SK-N-SH (cell line): ENCODE data around the gene MYLK. TPM values are rescaled to one million over a fixed set of nuclear protein-coding genes. Genes with fewer than 3 reads are reported as not detected.
"Not testable (repeated sequence)": the region's sequence is repeated elsewhere in the genome, so short reads cannot be mapped to it uniquely, and the experiment has no call there.

Experiments used
- CTCF ChIA-PET: fragments of 300-600, 350-600 bp; formaldehyde crosslinking; extraction: SDS; loops from one replicate; lab custom pipeline; 2021; lab: Yijun Ruan, JAX
- POLR2A ChIA-PET: fragments of 350-600 bp; sonication (Branson Sonifier 250); formaldehyde crosslinking; extraction: SDS; loops from one replicate; lab custom pipeline; 2020; ENCODE audit warnings: antibody characterized with exemption, inconsistent platforms; lab: Yijun Ruan, JAX
- DNase-seq: peaks from one replicate; pipeline ENCODE4 v3.0.0; 2012
- H2AFZ ChIP-seq: fragments of 200-600 bp; sonication (generic); 2 replicates; pipeline ENCODE4 v1.8.1; 2016; ENCODE audit warnings: antibody characterized with exemption, mild to moderate bottlenecking, low read depth
- H3F3A ChIP-seq: fragments of 200-600 bp; sonication (generic); replicated peaks from 2 replicates; pipeline ENCODE3; 2016; ENCODE audit warnings: antibody characterized with exemption, mild to moderate bottlenecking; ENCODE audit not compliant: insufficient read depth
- H3K27ac ChIP-seq, 2 experiments: fragments of 200-500 bp in 1 of 2; fragments of 200-600 bp in 1 of 2; sonication (Bioruptor generic) in 1 of 2; sonication (generic), shearing (Covaris generic) in 1 of 2; 2 replicates each; pipeline versions ENCODE4 v1.5.1 to v1.6.1; 2014 to 2016; ENCODE audit warnings: low read depth in 2 of 2, inconsistent platforms in 1 of 2, low read length in 1 of 2, mild to moderate bottlenecking in 1 of 2, mixed read lengths in 1 of 2
- H3K27me3 ChIP-seq: fragments of 200-600 bp; sonication (generic), shearing (Covaris generic); 2 replicates; pipeline ENCODE4 v1.6.1; 2016; ENCODE audit warnings: mixed run types; ENCODE audit not compliant: insufficient read depth
- H3K36me3 ChIP-seq, 2 experiments: fragments of 200-500 bp in 1 of 2; fragments of 200-600 bp in 1 of 2; sonication (Bioruptor generic) in 1 of 2; sonication (generic) in 1 of 2; replicated peaks in 1 of 2; 2 replicates each; pipeline versions ENCODE3 to v1.5.1; 2014 to 2016; ENCODE audit warnings: low read length in 1 of 2, mild to moderate bottlenecking in 1 of 2; ENCODE audit not compliant: insufficient read depth in 2 of 2, control insufficient read depth in 1 of 2
- H3K4me1 ChIP-seq, 2 experiments: fragments of 200-500 bp in 1 of 2; fragments of 200-600 bp in 1 of 2; sonication (Bioruptor generic) in 1 of 2; sonication (generic), shearing (Covaris generic) in 1 of 2; 2 replicates each; pipeline versions ENCODE4 v1.5.1 to v1.6.1; 2014 to 2016; ENCODE audit warnings: low read depth in 1 of 2, low read length in 1 of 2, mixed run types in 1 of 2; ENCODE audit not compliant: insufficient read depth in 2 of 2, control insufficient read depth in 1 of 2
- H3K4me2 ChIP-seq: fragments of 200-600 bp; sonication (generic), shearing (Covaris generic); 2 replicates; pipeline ENCODE4 v1.6.1; 2017; ENCODE audit warnings: mixed run types
- H3K4me3 ChIP-seq, 2 experiments: fragments of 200-500 bp in 1 of 2; fragments of 200-600 bp in 1 of 2; sonication (Bioruptor generic) in 1 of 2; sonication (generic), shearing (Covaris generic) in 1 of 2; 2 replicates each; pipeline versions ENCODE4 v1.5.1 to v1.8.1; 2014 to 2016; ENCODE audit warnings: low read depth in 2 of 2, inconsistent platforms in 1 of 2, low read length in 1 of 2, mild to moderate bottlenecking in 1 of 2, mixed read lengths in 1 of 2, moderate library complexity in 1 of 2
- H3K79me2 ChIP-seq: fragments of 200-600 bp; sonication (generic); 2 replicates; pipeline ENCODE4 v1.8.1; 2017; ENCODE audit warnings: mild to moderate bottlenecking; ENCODE audit not compliant: insufficient read depth
- H3K9ac ChIP-seq: fragments of 200-600 bp; sonication (generic); 2 replicates; pipeline ENCODE4 v1.6.1; 2017; ENCODE audit warnings: mixed run types
- H3K9me2 ChIP-seq: fragments of 200-600 bp; sonication (generic); 2 replicates; pipeline ENCODE4 v1.6.1; 2017; ENCODE audit warnings: mixed run types
- H3K9me3 ChIP-seq: fragments of 200-600 bp; sonication (generic); 2 replicates; pipeline ENCODE4 v1.6.1; 2017; ENCODE audit warnings: mixed run types, mild to moderate bottlenecking, moderate library complexity
- H4K20me1 ChIP-seq: fragments of 200-600 bp; sonication (generic); 2 replicates; pipeline ENCODE4 v1.6.1; 2017; ENCODE audit warnings: mild to moderate bottlenecking, mixed run types; ENCODE audit not compliant: insufficient read depth
- EZH2phosphoT487 ChIP-seq: fragments of 200-600 bp; sonication (generic); IDR thresholded peaks from 2 replicates; pipeline ENCODE4 v1.6.1; 2017; ENCODE audit warnings: low read depth, mixed run types, mild to moderate bottlenecking, antibody characterized with exemption, moderate library complexity, borderline replicate concordance
- GABPA ChIP-seq: IDR thresholded peaks from 2 replicates; pipeline ENCODE4 v1.4.0; 2012; ENCODE audit warnings: low read depth, mild to moderate bottlenecking
- GATA2 ChIP-seq: sonication (generic); formaldehyde crosslinking; IDR thresholded peaks from 2 replicates; pipeline ENCODE4 v1.5.0; 2020; ENCODE audit warnings: mild to moderate bottlenecking, missing genetic modification reagents
- JUND ChIP-seq: IDR thresholded peaks from 2 replicates; pipeline ENCODE4 v1.4.0; 2012
- MEF2A ChIP-seq: IDR thresholded peaks from 2 replicates; pipeline ENCODE4 v1.4.0; 2012; ENCODE audit warnings: low read depth, borderline replicate concordance
- MXI1 ChIP-seq: IDR thresholded peaks from 2 replicates; pipeline ENCODE4 v1.6.1; 2012; ENCODE audit warnings: mild to moderate bottlenecking, low read depth, low read length, improper control_type of control experiment
- RXRA ChIP-seq: IDR thresholded peaks from 2 replicates; pipeline ENCODE4 v1.4.0; 2012; ENCODE audit warnings: low read depth, mild to moderate bottlenecking, borderline replicate concordance
- SIN3A ChIP-seq: IDR thresholded peaks from 2 replicates; pipeline ENCODE4 v1.6.1; 2012; ENCODE audit warnings: low read depth, mild to moderate bottlenecking, low read length, moderate library complexity, borderline replicate concordance
- TAF1 ChIP-seq: IDR thresholded peaks from 2 replicates; pipeline ENCODE4 v1.6.1; 2012; ENCODE audit warnings: low read depth, mild to moderate bottlenecking, low read length, moderate library complexity, borderline replicate concordance
- TEAD4 ChIP-seq: IDR thresholded peaks from 2 replicates; pipeline ENCODE4 v1.4.0; 2012; ENCODE audit warnings: mild to moderate bottlenecking, borderline replicate concordance; ENCODE audit not compliant: insufficient read depth
- YY1 ChIP-seq: IDR thresholded peaks from 2 replicates; pipeline ENCODE4 v1.4.0; 2012; ENCODE audit warnings: low read depth, mild to moderate bottlenecking
- WGBS: methylation state at CpG from one replicate; pipeline ENCODE4 v1.1.6; 2017; ENCODE audit warnings: low lambda C conversion rate; 5-methylcytosine and 5-hydroxymethylcytosine counted together
- polyA plus RNA-seq, 3 experiments: library from polyadenylated mRNA; depleted of rRNA; stranded (reverse); fragments of >200 nt; gene quantifications; 2 replicates each; pipeline ENCODE4 v1.2.3, GENCODE V29; 2012
- TF ChIP-seq, protein P1 (sequence below): IDR thresholded peaks from 2 replicates; pipeline ENCODE4 v1.4.0; 2012; ENCODE audit warnings: low read depth
- TF ChIP-seq, protein P2 (sequence below): IDR thresholded peaks from 2 replicates; pipeline ENCODE4 v1.4.0; 2012; ENCODE audit warnings: low read depth, borderline replicate concordance
- TF ChIP-seq, protein P3 (sequence below): fragments of 150-350 bp; IDR thresholded peaks from 2 replicates; pipeline ENCODE4 v1.6.1; 2017; ENCODE audit warnings: antibody characterized with exemption, low read length, low read depth, borderline replicate concordance

MYLK gene
- polyA plus RNA-seq, 1 of the 3 experiments (the other 2 are of a cell fraction): 272 TPM

DNA sequence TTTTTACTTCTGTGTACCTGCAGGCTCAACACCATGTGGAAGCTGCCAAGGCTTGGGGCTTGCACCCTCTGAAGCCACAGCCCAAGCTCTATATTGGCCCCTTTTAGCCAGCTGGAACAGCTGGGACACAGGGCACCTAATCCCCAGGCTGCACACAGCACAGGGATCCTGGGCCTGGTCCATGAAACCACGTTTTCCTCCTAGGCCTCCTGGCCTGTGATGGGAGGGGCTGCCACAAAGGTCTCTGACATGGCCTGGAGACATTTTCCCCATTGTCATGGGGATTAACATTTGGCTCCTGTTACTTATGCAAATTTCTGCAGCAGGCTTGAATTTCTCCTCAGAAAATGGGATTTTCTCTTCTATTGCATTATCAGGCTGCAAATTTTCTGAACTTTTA is 6.9 kb upstream of the MYLK start:
- POLR2A ChIA-PET, CTCF ChIA-PET: not testable (repeated sequence)
- WGBS: 33% methylated on average over 1 of the region's 1 CpG

DNA sequence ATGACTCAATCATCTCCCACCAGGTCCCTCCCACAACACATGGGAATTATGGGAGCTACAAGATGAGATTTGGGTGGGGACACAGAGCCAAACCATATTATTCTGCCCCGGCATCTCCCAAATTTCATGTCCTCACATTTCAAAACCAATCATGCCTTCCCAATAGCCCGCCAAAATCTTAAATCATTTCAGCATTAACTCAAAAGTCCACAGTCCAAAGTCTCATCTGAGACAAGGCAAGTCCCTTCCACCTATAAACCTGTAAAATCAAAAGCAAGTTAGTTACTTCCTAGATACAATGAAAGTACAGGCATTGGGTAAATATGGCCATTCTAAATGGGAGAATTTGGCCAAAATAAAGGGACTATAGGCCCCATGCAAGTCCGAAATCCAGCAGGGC is 6.0 kb upstream of the MYLK start:
- DNase-seq, H3K4me3 ChIP-seq, H3K27ac ChIP-seq, H3K36me3 ChIP-seq, H2AFZ ChIP-seq, H3K27me3 ChIP-seq, H3K9me2 ChIP-seq, H3K4me2 ChIP-seq, H3K4me1 ChIP-seq, CTCF ChIA-PET, H4K20me1 ChIP-seq, H3K79me2 ChIP-seq, H3K9ac ChIP-seq, POLR2A ChIA-PET: not testable (repeated sequence)
- 92% methylated on average over 3 of the region's 3 CpGs for WGBS
- Histone ChIP-seq H3K9me3 (peaks cover 19% of the 10 kb centered on the region), H3F3A (peaks cover 15% of the 10 kb centered on the region)

More for the DNA sequence above, 6.9 kb upstream of the MYLK start:
- not testable (repeated sequence) for H3K27ac ChIP-seq, H3K9ac ChIP-seq, H3K79me2 ChIP-seq, H3K4me3 ChIP-seq, DNase-seq, H3K4me1 ChIP-seq, H3K4me2 ChIP-seq, H3K27me3 ChIP-seq, H3K9me2 ChIP-seq, H2AFZ ChIP-seq, H4K20me1 ChIP-seq, H3F3A ChIP-seq, H3K36me3 ChIP-seq
- peaks cover 19% of the 10 kb centered on the region for H3K9me3 ChIP-seq

DNA sequence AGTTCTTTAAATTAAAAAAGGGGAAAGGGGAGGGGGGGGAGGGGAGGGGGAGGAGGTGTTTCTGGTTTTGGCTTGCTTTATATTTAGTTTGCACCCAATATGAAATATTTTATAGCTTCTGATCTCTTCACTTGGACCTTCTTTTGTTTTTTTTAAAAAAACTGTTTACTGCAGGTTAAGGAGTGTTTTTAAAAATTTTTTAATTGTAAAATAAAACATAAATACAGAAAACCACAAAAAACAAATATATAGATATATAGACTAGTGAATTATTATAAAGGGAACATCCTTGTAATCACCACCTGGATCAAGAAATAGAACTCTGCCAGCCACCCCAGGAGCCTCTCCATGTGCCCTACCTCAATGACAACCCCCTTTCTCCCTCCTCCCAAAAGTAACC is 861 bp upstream of the MYLK start:
- ChIA-PET CTCF (interaction anchor here (1.2 to 1.4 kb wide), 2 partner anchors 11 to 161 kb away, joined by 3 to 5 read pairs; no protein-coding TSS in a partner anchor), POLR2A (no interaction called here)
- Histone ChIP-seq H3K9me2 (no peaks in the 10 kb centered on the region), H3K27ac (0 out of 4 replicates have a peak overlapping the region, but pooled peaks of 1 of the 2 experiments have one; percentile 19), H3F3A (peaks cover 25% of the 10 kb centered on the region), H3K27me3 (no peaks in the 10 kb centered on the region), H3K9me3 (peaks cover 7% of the 10 kb centered on the region; the same call in 1 of the 2 replicates), H3K9ac (no peak overlapping the region; the same call in 1 of the 2 replicates), H3K36me3 (peaks cover 3 to 9% of the 10 kb centered on the region in 2 experiments), H4K20me1 (no peaks in the 10 kb centered on the region), H2AFZ (peak overlapping the region; percentile 85; the same call in 1 of the 2 replicates), H3K79me2 (peaks cover 45% of the 10 kb centered on the region), H3K4me1 (peaks cover 12 to 13% of the 10 kb centered on the region in 2 experiments; a peak in 2 of 4 replicates), H3K4me3 (peak overlapping the region; percentile 65 to 73; a peak in 2 of 4 replicates), H3K4me2 (peak overlapping the region; percentile 76)
- TF ChIP-seq MXI1 (no peak), MEF2A (no peak), YY1 (no peak), JUND (no peak), RXRA (no peak), EZH2phosphoT487 (no peak), SIN3A (no peak), GABPA (no peak), GATA2 (CRISPR knock-in tag) (no peak), TAF1 (no peak), TEAD4 (no peak)
- TF ChIP-seq, protein P1, sequence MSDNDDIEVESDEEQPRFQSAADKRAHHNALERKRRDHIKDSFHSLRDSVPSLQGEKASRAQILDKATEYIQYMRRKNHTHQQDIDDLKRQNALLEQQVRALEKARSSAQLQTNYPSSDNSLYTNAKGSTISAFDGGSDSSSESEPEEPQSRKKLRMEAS: no peak
- TF ChIP-seq, protein P2, sequence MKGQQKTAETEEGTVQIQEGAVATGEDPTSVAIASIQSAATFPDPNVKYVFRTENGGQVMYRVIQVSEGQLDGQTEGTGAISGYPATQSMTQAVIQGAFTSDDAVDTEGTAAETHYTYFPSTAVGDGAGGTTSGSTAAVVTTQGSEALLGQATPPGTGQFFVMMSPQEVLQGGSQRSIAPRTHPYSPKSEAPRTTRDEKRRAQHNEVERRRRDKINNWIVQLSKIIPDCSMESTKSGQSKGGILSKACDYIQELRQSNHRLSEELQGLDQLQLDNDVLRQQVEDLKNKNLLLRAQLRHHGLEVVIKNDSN: no peak
- TF ChIP-seq, protein P3, sequence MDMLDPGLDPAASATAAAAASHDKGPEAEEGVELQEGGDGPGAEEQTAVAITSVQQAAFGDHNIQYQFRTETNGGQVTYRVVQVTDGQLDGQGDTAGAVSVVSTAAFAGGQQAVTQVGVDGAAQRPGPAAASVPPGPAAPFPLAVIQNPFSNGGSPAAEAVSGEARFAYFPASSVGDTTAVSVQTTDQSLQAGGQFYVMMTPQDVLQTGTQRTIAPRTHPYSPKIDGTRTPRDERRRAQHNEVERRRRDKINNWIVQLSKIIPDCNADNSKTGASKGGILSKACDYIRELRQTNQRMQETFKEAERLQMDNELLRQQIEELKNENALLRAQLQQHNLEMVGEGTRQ: no peak
- no peak for DNase-seq
